ENCODE data around the gene FGD6. TPM values are rescaled to one million over a fixed set of nuclear protein-coding genes. Genes with fewer than 3 reads are reported as not detected.

The FGD6 gene
- total RNA-seq, 2 experiments from 2014 or later: 5.6 to 7.8 TPM

- peaks cover 12% of the 10 kb centered on the region; the same call in 1 of the 2 replicates for H3K79me2 ChIP-seq (ENCODE audit: insufficient read depth, low read depth, low read length)
- H3K9me3 ChIP-seq (ENCODE audit: low read length): no peaks in the 10 kb centered on the region
- no peaks in the 10 kb centered on the region for H3K36me3 ChIP-seq (ENCODE audit: insufficient read depth, low read length)
- TF ChIP-seq, protein P1, sequence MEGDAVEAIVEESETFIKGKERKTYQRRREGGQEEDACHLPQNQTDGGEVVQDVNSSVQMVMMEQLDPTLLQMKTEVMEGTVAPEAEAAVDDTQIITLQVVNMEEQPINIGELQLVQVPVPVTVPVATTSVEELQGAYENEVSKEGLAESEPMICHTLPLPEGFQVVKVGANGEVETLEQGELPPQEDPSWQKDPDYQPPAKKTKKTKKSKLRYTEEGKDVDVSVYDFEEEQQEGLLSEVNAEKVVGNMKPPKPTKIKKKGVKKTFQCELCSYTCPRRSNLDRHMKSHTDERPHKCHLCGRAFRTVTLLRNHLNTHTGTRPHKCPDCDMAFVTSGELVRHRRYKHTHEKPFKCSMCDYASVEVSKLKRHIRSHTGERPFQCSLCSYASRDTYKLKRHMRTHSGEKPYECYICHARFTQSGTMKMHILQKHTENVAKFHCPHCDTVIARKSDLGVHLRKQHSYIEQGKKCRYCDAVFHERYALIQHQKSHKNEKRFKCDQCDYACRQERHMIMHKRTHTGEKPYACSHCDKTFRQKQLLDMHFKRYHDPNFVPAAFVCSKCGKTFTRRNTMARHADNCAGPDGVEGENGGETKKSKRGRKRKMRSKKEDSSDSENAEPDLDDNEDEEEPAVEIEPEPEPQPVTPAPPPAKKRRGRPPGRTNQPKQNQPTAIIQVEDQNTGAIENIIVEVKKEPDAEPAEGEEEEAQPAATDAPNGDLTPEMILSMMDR (conservative IDR thresholded peaks at IDR 0.05; ENCODE audit: low read length): no peak
- TF ChIP-seq EZH2phosphoT487 (IDR thresholded peaks at IDR 0.05; ENCODE audit: borderline replicate concordance, low read depth, low read length): no peak
- POLR2A ChIA-PET: interaction anchor here (0.7 to 0.8 kb wide), 2 partner anchors 17 to 474 kb away, joined by 3 to 4 read pairs; no protein-coding TSS in a partner anchor
- peaks cover 29% of the 10 kb centered on the region for H3K4me1 ChIP-seq (ENCODE audit: insufficient read depth, low read length, poor library complexity, severe bottlenecking)
- intact Hi-C loops (cut with micrococcal nuclease; ENCODE audit: unreplicated experiment): no loop called here
- no peaks in the 10 kb centered on the region for H3K9me2 ChIP-seq (ENCODE audit: insufficient read depth, low read length)
- H3K4me3 ChIP-seq (ENCODE audit: low read depth, low read length, poor library complexity, severe bottlenecking): no peak overlapping the region
- H3K27ac ChIP-seq (ENCODE audit: low read depth, low read length, poor library complexity, severe bottlenecking): no peak overlapping the region
- no peaks in the 10 kb centered on the region for H4K20me1 ChIP-seq (ENCODE audit: insufficient read depth, low read length)
- H2AFZ ChIP-seq (ENCODE audit: low read length): no peak overlapping the region
- BruUV-seq (replicated peaks): no TSS peak
- DNase-seq (ENCODE audit: low spot score): no peak
- H3K4me2 ChIP-seq (ENCODE audit: low read length): no peak overlapping the region
- CTCF ChIA-PET (ENCODE audit: unreplicated experiment): no interaction called here
Observed at GRCh38 chr12:95193139-95193538, 24.1 kb downstream of the FGD6 start.

DNA sequence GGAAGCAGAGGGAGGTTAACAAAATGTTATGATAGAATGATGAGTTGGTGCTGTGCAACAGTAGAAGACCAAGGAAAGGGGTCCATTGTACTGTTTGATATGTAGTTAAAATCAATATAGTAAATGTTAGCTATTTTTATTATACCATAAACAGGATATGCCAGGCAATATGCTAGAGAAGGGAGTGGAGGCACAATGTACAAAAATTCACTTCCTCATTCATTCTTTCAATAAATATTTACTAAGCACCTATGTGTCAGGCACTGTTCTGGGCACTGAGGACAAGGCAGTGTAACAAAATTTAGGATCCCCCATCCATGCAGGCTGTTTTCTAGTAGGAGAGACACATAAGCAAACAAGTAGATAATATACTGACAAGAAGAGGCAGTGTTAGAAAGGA, 25.0 kb downstream of the FGD6 start:
- Histone ChIP-seq H2AFZ (ENCODE audit: low read length) (no peak overlapping the region), H3K79me2 (ENCODE audit: insufficient read depth, low read depth, low read length) (peaks cover 4% of the 10 kb centered on the region; the same call in 1 of the 2 replicates), H3K27ac (ENCODE audit: low read depth, low read length, poor library complexity, severe bottlenecking) (no peak overlapping the region), H3K36me3 (ENCODE audit: insufficient read depth, low read length) (no peaks in the 10 kb centered on the region), H4K20me1 (ENCODE audit: insufficient read depth, low read length) (no peaks in the 10 kb centered on the region), H3K9me2 (ENCODE audit: insufficient read depth, low read length) (no peaks in the 10 kb centered on the region), H3K4me2 (ENCODE audit: low read length) (no peak overlapping the region), H3K4me1 (ENCODE audit: insufficient read depth, low read length, poor library complexity, severe bottlenecking) (peaks cover 21% of the 10 kb centered on the region), H3K4me3 (ENCODE audit: low read depth, low read length, poor library complexity, severe bottlenecking) (no peak overlapping the region), H3K9me3 (ENCODE audit: low read length) (no peaks in the 10 kb centered on the region)
- BruUV-seq (replicated peaks): no TSS peak
- ChIA-PET POLR2A (interaction anchor here (0.5 to 0.9 kb wide), 3 partner anchors 29 to 473 kb away, joined by 3 read pairs; no protein-coding TSS in a partner anchor), CTCF (ENCODE audit: unreplicated experiment) (no interaction called here)
- no peak for TF ChIP-seq EZH2phosphoT487 (IDR thresholded peaks at IDR 0.05; ENCODE audit: borderline replicate concordance, low read depth, low read length)
- TF ChIP-seq, protein P1 (conservative IDR thresholded peaks at IDR 0.05; ENCODE audit: low read length): no peak
- intact Hi-C loops (cut with micrococcal nuclease; ENCODE audit: unreplicated experiment): no loop called here
- no peak for DNase-seq (ENCODE audit: low spot score)

DNA sequence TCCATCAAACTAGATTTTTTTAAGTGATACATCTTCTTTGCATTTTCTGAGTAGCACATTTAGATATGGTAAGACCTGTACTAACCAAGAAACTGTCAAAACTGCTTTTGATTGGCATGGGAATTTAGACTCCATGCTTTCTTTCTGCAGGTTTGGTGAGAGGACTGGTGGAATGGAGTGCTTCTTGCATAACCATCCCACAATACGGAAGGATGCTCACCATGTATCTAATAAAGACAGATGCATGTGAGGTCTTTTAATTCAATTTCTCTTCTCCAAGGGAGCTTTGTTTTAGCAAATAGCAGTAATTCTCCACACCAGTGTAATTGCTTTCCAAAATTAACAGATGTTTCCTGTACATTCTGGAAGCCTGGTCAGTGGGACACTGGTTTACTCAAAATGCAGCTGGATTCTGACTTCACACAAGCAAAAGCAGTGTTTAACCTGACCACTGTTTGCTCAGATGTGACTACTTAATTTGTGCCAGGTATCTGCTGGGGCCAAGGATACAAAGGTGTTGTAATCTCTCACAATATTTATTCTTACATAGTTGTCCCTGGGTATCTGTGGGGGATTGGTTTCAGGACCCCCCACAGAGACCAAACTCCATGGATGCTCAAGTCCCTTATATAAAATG, 26.1 kb downstream of the FGD6 start:
- Histone ChIP-seq H3K27ac (ENCODE audit: low read depth, low read length, poor library complexity, severe bottlenecking) (no peak overlapping the region), H3K4me2 (ENCODE audit: low read length) (no peak overlapping the region), H3K36me3 (ENCODE audit: insufficient read depth, low read length) (no peaks in the 10 kb centered on the region), H3K9me3 (ENCODE audit: low read length) (no peaks in the 10 kb centered on the region), H3K4me3 (ENCODE audit: low read depth, low read length, poor library complexity, severe bottlenecking) (no peak overlapping the region), H3K4me1 (ENCODE audit: insufficient read depth, low read length, poor library complexity, severe bottlenecking) (peaks cover 14% of the 10 kb centered on the region), H3K9me2 (ENCODE audit: insufficient read depth, low read length) (no peaks in the 10 kb centered on the region), H4K20me1 (ENCODE audit: insufficient read depth, low read length) (no peaks in the 10 kb centered on the region), H3K79me2 (ENCODE audit: insufficient read depth, low read depth, low read length) (no peaks in the 10 kb centered on the region), H2AFZ (ENCODE audit: low read length) (no peak overlapping the region)
- no peak for TF ChIP-seq EZH2phosphoT487 (IDR thresholded peaks at IDR 0.05; ENCODE audit: borderline replicate concordance, low read depth, low read length)
- TF ChIP-seq, protein P1 (conservative IDR thresholded peaks at IDR 0.05; ENCODE audit: low read length): no peak
- POLR2A ChIA-PET: interaction anchor here (0.7 to 1.6 kb wide), 2 partner anchors 9 kb away, joined by 3 to 4 read pairs; no protein-coding TSS in a partner anchor
- intact Hi-C loops (cut with micrococcal nuclease; ENCODE audit: unreplicated experiment): no loop called here
- BruUV-seq (replicated peaks): no TSS peak
- DNase-seq (ENCODE audit: low spot score): no peak
- CTCF ChIA-PET (ENCODE audit: unreplicated experiment): no interaction called here
